T-helper 1 cell treated with Interleukin-12 subunit alpha and Interleukin-12 subunit beta and Interleukin-4 antibody, amounts not matched to agents 30 ng/mL and 1 ng/mL, for 36 hours (primary cell): ENCODE results near the gene RPL39. TPM values are rescaled to one million over a fixed set of nuclear protein-coding genes. Genes with fewer than 3 reads are reported as not detected.

ENCODE experiments used
- total RNA-seq: library from RNA; stranded (reverse); gene quantifications from 2 replicates; pipeline ENCODE4 v1.2.3, GENCODE V29; 2022

The RPL39 gene
- total RNA-seq, 1 donor from 2014 or later = 1,745 TPM

Other genes with a start within 250 kb of the RPL39 start
- 18.9 and 21.1 TPM in 2 replicates for gene STEEP1, start 226.2 kb downstream of the RPL39 start, total RNA-seq
- gene UBE2A, start 217.1 kb downstream of the RPL39 start, total RNA-seq = 63.3 and 65.7 TPM in 2 replicates
- 15.1 and 15.5 TPM in 2 replicates for gene NKRF, start 185.2 kb downstream of the RPL39 start, total RNA-seq
- gene SEPTIN6, start 98.5 kb downstream of the RPL39 start, total RNA-seq = 278 and 279 TPM in 2 replicates
- 1.9 and 2.2 TPM in 2 replicates for gene SOWAHD, start 33.0 kb downstream of the RPL39 start, total RNA-seq
- 11.0 and 12.5 TPM in 2 replicates for gene UPF3B, start 61.3 kb upstream of the RPL39 start, total RNA-seq
- 29.1 and 30.7 TPM in 2 replicates for gene RNF113A, start 80.1 kb upstream of the RPL39 start, total RNA-seq
- gene NDUFA1, start 80.2 kb upstream of the RPL39 start, total RNA-seq = 91.4 and 96.2 TPM in 2 replicates
- gene AKAP14, start 104.3 kb upstream of the RPL39 start, total RNA-seq = not detected in 2 replicates
- gene NKAP, start 152.1 kb upstream of the RPL39 start, total RNA-seq = 10.5 and 10.6 TPM in 2 replicates